Ureter (tissue), 1 donor: Measurements from ENCODE around the gene ADAMTS18. TPM values are rescaled to one million over a fixed set of nuclear protein-coding genes. Genes with fewer than 3 reads are reported as not detected.
"Not testable (repeated sequence)": the region's sequence is repeated elsewhere in the genome, so short reads cannot be mapped to it uniquely, and the experiment has no call there.

ENCODE experiments used
- DNase-seq: peaks from one replicate; pipeline ENCODE4 v3.0.0-alpha.2; 2020; ENCODE audit warnings: low spot score
- total RNA-seq: library from RNA; stranded (reverse); gene quantifications from one replicate; pipeline ENCODE4 v1.2.4, GENCODE V29; 2023
- donor health status: DM: yes; HTN: yes; CAD: no.

Gene ADAMTS18
- not detected for total RNA-seq

GRCh38 chr16:77434530-77435271 is at the start of gene ADAMTS18:
Gene ADAMTS18, minus strand, starts transcription at chr16:77435034. Its CDS starts 339 bp downstream, at chr16:77434695.
- no peak for DNase-seq

- DNase-seq, result no peak
Observed at GRCh38 chr16:77480681-77481315, 46.0 kb upstream of the ADAMTS18 start.

DNA sequence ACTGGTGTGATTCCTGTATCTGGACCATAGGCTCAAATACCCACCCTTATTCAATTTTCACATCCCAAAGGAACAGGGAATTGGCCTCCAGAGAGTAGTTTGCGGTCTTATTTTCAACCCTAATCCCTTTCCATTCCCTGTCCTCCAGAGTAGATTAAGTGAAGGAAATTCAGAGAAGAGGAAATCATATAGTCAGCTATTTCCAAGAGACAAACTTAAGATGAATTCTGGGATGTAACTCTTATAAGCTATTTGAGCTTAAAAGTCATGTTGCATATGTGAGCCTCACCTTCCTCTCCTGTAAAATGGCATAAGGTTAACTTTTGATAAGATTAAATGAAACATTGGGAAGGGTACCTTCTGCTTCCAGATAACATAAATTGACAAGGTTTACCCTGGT is 37.4 kb upstream of the ADAMTS18 start:
- DNase-seq, result no peak

- DNase-seq, result no peak
Observed at GRCh38 chr16:77470851-77471250, 36.0 kb upstream of the ADAMTS18 start.

GRCh38 chr16:77469634-77470033 is 34.8 kb upstream of the ADAMTS18 start:
- DNase-seq, result no peak

DNA sequence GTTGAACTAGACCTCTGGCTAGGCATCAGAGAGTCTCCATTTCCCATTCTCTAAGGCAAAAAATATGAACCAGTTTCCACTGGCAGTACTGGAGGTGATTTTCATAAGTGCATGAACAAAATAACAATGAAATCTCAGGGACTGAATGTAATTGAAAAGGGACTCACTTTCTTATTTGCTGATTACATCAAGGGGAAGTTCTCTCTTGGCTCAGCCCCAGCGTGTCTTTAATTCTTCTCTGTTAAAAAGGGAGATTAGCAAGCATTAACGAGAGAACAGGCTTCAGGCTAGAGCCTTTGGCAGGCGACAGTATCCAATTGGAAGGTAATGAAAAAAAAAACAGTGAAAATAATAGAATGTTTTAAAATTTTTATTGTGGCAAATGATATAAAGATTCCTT is 34.0 kb upstream of the ADAMTS18 start:
- no peak for DNase-seq

DNA sequence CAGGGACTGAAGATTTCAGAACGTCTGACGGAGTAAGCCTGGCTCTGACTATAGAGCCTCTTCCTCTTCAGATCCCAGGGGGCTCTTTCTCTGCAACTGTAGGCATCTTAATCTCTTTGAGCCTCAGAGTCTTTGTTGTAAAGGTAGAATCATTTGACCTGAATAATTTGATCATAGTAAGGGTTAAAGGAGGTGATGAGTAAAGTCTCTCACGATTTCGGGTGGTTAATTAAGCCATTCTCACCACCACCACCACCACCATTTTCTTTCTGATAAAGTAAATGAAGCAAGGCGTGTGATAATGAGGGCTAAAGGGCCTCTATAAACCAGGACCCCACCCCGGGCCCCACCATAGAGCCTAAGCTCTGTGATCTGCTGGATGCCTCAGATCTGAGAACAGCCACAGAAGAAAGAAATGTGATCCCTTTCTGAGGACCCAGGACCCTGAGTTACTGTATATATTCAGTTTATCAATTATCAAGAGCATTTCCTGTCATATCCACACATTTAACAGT is 33.0 kb upstream of the ADAMTS18 start:
- no peak for DNase-seq

DNA sequence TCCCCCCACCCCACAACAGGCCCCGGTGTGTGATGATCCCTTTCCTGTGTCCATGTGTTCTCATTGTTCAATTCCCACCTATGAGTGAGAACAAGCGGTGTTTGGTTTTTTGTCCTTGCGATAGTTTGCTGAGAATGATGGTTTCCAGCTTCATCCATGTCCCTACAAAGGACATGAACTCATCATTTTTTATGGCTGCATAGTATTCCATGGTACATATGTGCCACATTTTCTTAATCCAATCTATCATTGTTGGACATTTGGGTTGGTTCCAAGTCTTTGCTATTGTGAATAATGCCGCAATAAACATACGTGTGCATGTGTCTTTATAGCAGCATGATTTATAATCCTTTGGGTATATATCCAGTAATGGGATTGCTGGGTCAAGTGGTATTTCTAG is 28.8 kb upstream of the ADAMTS18 start:
- DNase-seq, result not testable (repeated sequence)

GRCh38 chr16:77462894-77463293 is 28.1 kb upstream of the ADAMTS18 start:
- no peak for DNase-seq

GRCh38 chr16:77459534-77460254 is 24.9 kb upstream of the ADAMTS18 start:
- DNase-seq, result no peak

DNA sequence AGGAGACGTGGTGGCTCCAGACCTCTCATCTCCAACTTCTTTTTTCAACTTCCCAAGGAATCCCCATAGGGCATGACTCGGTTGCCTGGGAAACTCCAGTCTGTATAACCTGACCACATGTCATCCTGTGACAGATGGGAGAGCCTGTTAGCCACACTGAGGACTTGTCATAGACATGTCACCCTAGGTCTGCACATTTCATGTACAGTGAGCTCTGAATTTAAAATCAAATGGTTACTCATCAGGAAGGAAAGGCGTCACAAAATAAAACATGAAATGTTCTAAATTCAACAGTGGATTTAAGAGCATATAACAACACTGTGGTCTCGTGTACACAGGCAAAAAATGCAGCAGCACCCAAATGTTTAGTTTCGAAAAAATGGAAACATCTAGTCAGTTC is 22.2 kb upstream of the ADAMTS18 start:
- no peak for DNase-seq

DNA sequence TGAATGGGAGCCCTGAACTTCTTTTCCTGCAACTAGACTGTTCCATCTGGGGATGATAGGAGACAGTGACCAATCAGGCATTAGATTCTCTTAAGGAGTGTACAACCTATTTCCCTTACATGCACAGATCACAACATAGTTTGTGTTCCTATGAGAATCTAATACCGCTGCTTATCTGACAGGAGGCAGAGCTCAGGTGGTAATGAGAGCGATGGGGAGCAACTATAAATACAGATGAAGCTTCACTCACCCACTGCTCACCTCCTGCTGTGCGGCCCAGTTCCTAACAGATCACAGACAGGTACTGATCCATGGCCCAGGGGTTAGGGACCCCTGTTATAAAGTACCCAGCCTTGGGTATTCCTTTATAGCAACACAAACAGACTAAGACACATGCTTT is 17.4 kb upstream of the ADAMTS18 start:
- DNase-seq, result no peak

GRCh38 chr16:77450790-77451487 is 16.1 kb upstream of the ADAMTS18 start:
- DNase-seq, result no peak

DNA sequence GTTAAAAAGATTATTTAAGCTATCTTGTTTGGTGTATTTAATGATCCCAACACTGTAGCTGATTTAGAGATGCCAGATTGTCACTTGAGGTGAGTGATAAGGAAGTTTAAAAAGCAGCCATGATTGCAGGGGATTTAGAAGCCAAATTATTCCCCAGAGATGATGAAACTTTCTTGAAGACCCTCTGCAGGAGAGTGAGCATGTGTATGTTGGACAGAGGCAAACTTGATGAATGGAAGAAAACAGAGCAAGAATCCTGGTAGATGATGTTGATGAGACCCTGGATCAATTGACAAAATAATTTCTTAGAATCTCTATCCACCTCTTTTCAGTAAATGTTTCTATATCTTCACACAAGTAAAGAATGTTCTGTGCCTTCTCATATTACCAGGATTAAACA is 14.4 kb upstream of the ADAMTS18 start:
- no peak for DNase-seq

GRCh38 chr16:77445324-77445723 is 10.5 kb upstream of the ADAMTS18 start:
- DNase-seq, result no peak

DNA sequence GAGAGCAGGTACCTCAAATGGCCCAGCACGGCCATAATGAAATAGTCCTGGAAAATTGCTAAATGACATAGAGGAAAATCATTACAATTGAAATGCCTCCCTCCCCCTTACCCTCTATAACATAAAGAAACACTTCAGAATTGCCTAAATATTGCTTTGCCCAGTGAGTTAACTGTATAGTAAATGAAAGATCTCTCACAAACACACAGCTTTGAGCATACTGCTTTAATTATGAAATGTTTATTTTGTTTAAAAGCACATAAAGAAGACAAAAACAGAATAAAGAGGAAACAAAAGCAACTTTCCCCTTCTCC is 9.3 kb upstream of the ADAMTS18 start:
- DNase-seq, result no peak

- DNase-seq, result no peak
Observed at GRCh38 chr16:77443357-77444146, 8.7 kb upstream of the ADAMTS18 start.

GRCh38 chr16:77442078-77442477 is 7.2 kb upstream of the ADAMTS18 start:
- no peak for DNase-seq

GRCh38 chr16:77439106-77439505 is 4.3 kb upstream of the ADAMTS18 start:
- no peak for DNase-seq

- no peak for DNase-seq
Observed at GRCh38 chr16:77437859-77438258, 3.0 kb upstream of the ADAMTS18 start.

DNA sequence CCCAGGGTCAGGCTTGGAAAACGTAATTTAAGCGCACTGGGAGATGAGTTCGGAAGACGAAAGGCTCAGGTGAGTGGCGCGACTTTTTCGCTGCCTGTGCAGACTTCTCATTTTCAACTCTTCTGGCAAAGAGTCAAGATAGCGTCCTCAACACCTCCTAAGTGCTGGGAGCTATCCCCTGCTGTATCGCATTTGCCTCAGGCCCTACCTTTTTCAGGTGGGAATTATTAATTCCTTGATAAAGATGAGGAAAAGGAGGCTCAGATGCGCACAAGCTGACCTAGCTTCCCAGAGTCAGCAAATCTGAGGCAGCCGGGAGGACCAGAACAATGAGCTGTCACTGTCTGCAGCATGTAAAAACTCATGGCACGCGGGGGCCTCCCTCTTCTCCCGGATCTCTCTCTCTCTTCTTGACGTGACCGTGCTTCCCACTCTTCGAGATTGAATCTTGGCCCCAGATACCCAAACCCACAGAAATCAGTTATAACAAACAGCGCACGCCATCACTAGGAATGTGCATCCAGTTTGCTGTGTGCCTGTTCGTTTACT is 512 bp upstream of the ADAMTS18 start:
- no peak for DNase-seq
